CD4-positive, alpha-beta T cell (primary cell): ENCODE results near the gene RABL3. TPM values are rescaled to one million over a fixed set of nuclear protein-coding genes. Genes with fewer than 3 reads are reported as not detected.

Experiments used
- ATAC-seq: fragments of 200-7000 bp; cut with Tn5 transposase; one replicate; pipeline ENCODE4 v1.10.0; 2022; ENCODE audit warnings: mild to moderate bottlenecking; ENCODE audit not compliant: poor library complexity
- CTCF ChIA-PET: fragments of 350-600 bp; sonication (Branson Sonifier 250); formaldehyde crosslinking; loops from one replicate; lab custom pipeline; 2021; ENCODE audit warnings: antibody characterized with exemption, inconsistent platforms; lab: Charles Lee
- POLR2A ChIA-PET: fragments of 350-600 bp; sonication (Branson Sonifier 250); formaldehyde crosslinking; loops from one replicate; lab custom pipeline; 2021; ENCODE audit warnings: antibody characterized with exemption, inconsistent platforms; lab: Charles Lee
- DNase-seq, 14 experiments: peaks; one replicate each; pipeline ENCODE4 v3.0.0-alpha.2; 2013 to 2020; ENCODE audit warnings: mixed read lengths in 2 of 14
- H3K27ac ChIP-seq, 2 donors: one replicate each; pipeline versions ENCODE4 v1.5.1 to v1.7.0; 2013; ENCODE audit warnings: low read length in 2 of 2, low read depth in 1 of 2, mild to moderate bottlenecking in 1 of 2
- H3K27me3 ChIP-seq, 2 experiments: 1 replicate in 1 of 2; 2 replicates in 1 of 2; pipeline versions ENCODE4 v1.6.1 to v1.7.0; 2013; ENCODE audit warnings: low read length in 2 of 2, control low read depth in 1 of 2, mild to moderate bottlenecking in 1 of 2, moderate library complexity in 1 of 2; ENCODE audit not compliant: insufficient read depth in 2 of 2, control insufficient read depth in 1 of 2
- H3K36me3 ChIP-seq: one replicate; pipeline ENCODE4 v1.6.1; 2013; ENCODE audit warnings: low read length, control low read depth; ENCODE audit not compliant: insufficient read depth
- H3K4me1 ChIP-seq: one replicate; pipeline ENCODE4 v1.6.1; 2013; ENCODE audit warnings: low read length, control low read depth; ENCODE audit not compliant: insufficient read depth
- H3K4me3 ChIP-seq: one replicate; pipeline ENCODE4 v1.5.1; 2013; ENCODE audit warnings: mild to moderate bottlenecking, low read length, moderate library complexity
- H3K9me3 ChIP-seq, 2 experiments: 1 replicate in 1 of 2; 2 replicates in 1 of 2; pipeline versions ENCODE4 v1.6.1 to v1.7.0; 2013; ENCODE audit warnings: low read length in 2 of 2, mild to moderate bottlenecking in 2 of 2, control low read depth in 1 of 2, moderate library complexity in 1 of 2; ENCODE audit not compliant: control insufficient read depth in 1 of 2, insufficient read depth in 1 of 2
- H3K27ac Mint-ChIP-seq: one replicate; pipeline ENCODE4 v1.8.0; 2020; ENCODE audit warnings: mixed read lengths
- H3K27me3 Mint-ChIP-seq: one replicate; pipeline ENCODE4 v1.8.0; 2021; ENCODE audit warnings: mixed read lengths
- H3K36me3 Mint-ChIP-seq: one replicate; pipeline ENCODE4 v1.8.0; 2021; ENCODE audit warnings: low read depth, mixed read lengths
- H3K4me1 Mint-ChIP-seq: one replicate; pipeline ENCODE4 v1.8.0; 2021; ENCODE audit warnings: low read depth, mixed read lengths
- H3K4me3 Mint-ChIP-seq: one replicate; pipeline ENCODE4 v1.8.0; 2020; ENCODE audit warnings: mild to moderate bottlenecking, mixed read lengths
- H3K9me3 Mint-ChIP-seq: one replicate; pipeline ENCODE4 v1.8.0; 2020; ENCODE audit warnings: mixed read lengths
- CTCF ChIP-seq: fragments of 200-600 bp; IDR thresholded peaks from one replicate; pipeline ENCODE4 v1.8.0; 2022; ENCODE audit warnings: antibody characterized with exemption, mild to moderate bottlenecking
- intact Hi-C, 2 experiments: fragments of 100-400 bp; cut with DNase I in 1 of 2; cut with micrococcal nuclease in 1 of 2; formaldehyde crosslinking; loops; one replicate each; pipeline versions ENCODE4 v1.15.1 to v1.9.0; 2023 to 2025; cut with DNase I, micrococcal nuclease
- total RNA-seq, 174 experiments: library from RNA in 2 of 174; stranded (reverse) in 2 of 174; gene quantifications; one replicate each; pipeline ENCODE4 v1.2.3 and lab custom pipeline; 2021 to 2026

RABL3 gene
- total RNA-seq, 2 experiments from 2014 or later, result 12.9 to 13.6 TPM

- H3K36me3 Mint-ChIP-seq, result peaks cover 22% of the 10 kb centered on the region
- H3K36me3 ChIP-seq, result peaks cover 8% of the 10 kb centered on the region
- ATAC-seq (no peak), DNase-seq (no peak)
- no peak overlapping the region for H3K4me3 Mint-ChIP-seq
- H3K27ac ChIP-seq, result no peak overlapping the region
- ChIA-PET CTCF (no interaction called here), POLR2A (no interaction called here)
- H3K4me1 Mint-ChIP-seq, result peaks cover 7% of the 10 kb centered on the region
- TF ChIP-seq CTCF, result no peak
- H3K9me3 Mint-ChIP-seq, result no peaks in the 10 kb centered on the region
- no peaks in the 10 kb centered on the region for H3K27me3 ChIP-seq
- intact Hi-C loops, result no loop called here
- H3K27me3 Mint-ChIP-seq, result no peaks in the 10 kb centered on the region
- no peaks in the 10 kb centered on the region for H3K4me1 ChIP-seq
- no peaks in the 10 kb centered on the region for H3K9me3 ChIP-seq
- no peak overlapping the region for H3K27ac Mint-ChIP-seq
- no peak overlapping the region for H3K4me3 ChIP-seq
Measured at GRCh38 chr3:120713262-120713661, 29.1 kb downstream of the RABL3 start.

- Histone ChIP-seq H3K9me3 (no peaks in the 10 kb centered on the region), H3K36me3 (peaks cover 8% of the 10 kb centered on the region), H3K4me1 (no peaks in the 10 kb centered on the region), H3K4me3 (no peak overlapping the region), H3K27me3 (no peaks in the 10 kb centered on the region), H3K27ac (no peak overlapping the region)
- intact Hi-C loops, result no loop called here
- no peak for ATAC-seq
- Mint-ChIP-seq H3K9me3 (no peaks in the 10 kb centered on the region), H3K36me3 (peaks cover 41% of the 10 kb centered on the region), H3K27me3 (no peaks in the 10 kb centered on the region), H3K4me3 (no peak overlapping the region), H3K4me1 (peaks cover 5% of the 10 kb centered on the region), H3K27ac (no peak overlapping the region)
- POLR2A ChIA-PET, result no interaction called here
- no peak for DNase-seq
- no peak for TF ChIP-seq CTCF
- CTCF ChIA-PET, result no interaction called here
Measured at GRCh38 chr3:120710369-120710768, 31.9 kb downstream of the RABL3 start.

- Histone ChIP-seq H3K4me3 (no peak overlapping the region), H3K27me3 (no peaks in the 10 kb centered on the region), H3K9me3 (peaks cover 0 to 6% of the 10 kb centered on the region in 2 experiments), H3K36me3 (peaks cover 24% of the 10 kb centered on the region), H3K4me1 (no peaks in the 10 kb centered on the region), H3K27ac (no peak overlapping the region)
- ATAC-seq (no peak), DNase-seq (no peak)
- H3K4me3 Mint-ChIP-seq, result no peak overlapping the region
- no peak for TF ChIP-seq CTCF
- H3K4me1 Mint-ChIP-seq, result peaks cover 5% of the 10 kb centered on the region
- POLR2A ChIA-PET, result interaction anchor here (1.7 kb wide), 1 partner anchor 34 kb away, joined by 5 read pairs; the partner anchor contains the start of genes GTF2E1 and RABL3
- intact Hi-C loops, result loop anchor here (5.0 to 10.0 kb wide), 2 partner anchors 34 to 86 kb away; partner anchors contain the start of genes GTF2E1 (in 2 of the 2) and RABL3 (in 2 of the 2)
- CTCF ChIA-PET, result no interaction called here
- H3K27ac Mint-ChIP-seq, result peak overlapping the region; percentile 40
- H3K27me3 Mint-ChIP-seq, result no peaks in the 10 kb centered on the region
- H3K9me3 Mint-ChIP-seq, result peaks cover 4% of the 10 kb centered on the region
- H3K36me3 Mint-ChIP-seq, result peaks cover 54% of the 10 kb centered on the region
Measured at GRCh38 chr3:120708408-120708807, 33.9 kb downstream of the RABL3 start.
